22Rv1 (cell line): ENCODE results near the gene DGKI.

ENCODE experiments used
- CTCF ChIP-seq: fragments of 450-650 bp; IDR thresholded peaks from 2 replicates; pipeline ENCODE4 v1.5.1; 2017; ENCODE audit warnings: mild to moderate bottlenecking
- ZFX ChIP-seq: fragments of 450-650 bp; IDR thresholded peaks from 2 replicates; pipeline ENCODE4 v1.6.1; 2017; ENCODE audit warnings: antibody characterized with exemption, borderline replicate concordance

- TF ChIP-seq CTCF (no peak), ZFX (no peak)
These were observed 181.9 kb downstream of the DGKI start for GRCh38 chr7:137664846-137665245.
